Lower lobe of right lung (tissue), 2 donors: ENCODE results near the gene GRIA3. TPM values are rescaled to one million over a fixed set of nuclear protein-coding genes. Genes with fewer than 3 reads are reported as not detected.

ENCODE experiments used
- ATAC-seq, 2 donors: fragments of 200-7000 bp; cut with Tn5 transposase; one replicate each; pipeline ENCODE4 v1.9.1; 2020 to 2022; ENCODE audit warnings: mild to moderate bottlenecking in 2 of 2, moderate library complexity in 2 of 2
- DNase-seq: peaks from one replicate; pipeline ENCODE4 v3.0.0-alpha.2; 2020
- H3K27ac ChIP-seq: fragments of 200-600 bp; one replicate; pipeline ENCODE4 v1.8.0; 2022
- H3K27me3 ChIP-seq: fragments of 200-600 bp; one replicate; pipeline ENCODE4 v1.8.0; 2022; ENCODE audit warnings: low read depth
- H3K36me3 ChIP-seq: fragments of 200-600 bp; one replicate; pipeline ENCODE4 v1.8.0; 2022; ENCODE audit warnings: mild to moderate bottlenecking
- H3K4me1 ChIP-seq: fragments of 200-600 bp; one replicate; pipeline ENCODE4 v1.8.0; 2022
- H3K4me3 ChIP-seq: fragments of 200-600 bp; one replicate; pipeline ENCODE4 v1.8.0; 2022; ENCODE audit warnings: mild to moderate bottlenecking
- H3K9me3 ChIP-seq: fragments of 200-600 bp; one replicate; pipeline ENCODE4 v1.8.0; 2022
- intact Hi-C: fragments of 100-400 bp; cut with DNase I; formaldehyde crosslinking; loops from one replicate; pipeline ENCODE4 v1.11.0; 2022
- total RNA-seq: library from RNA; stranded (reverse); fragmentation: NEBNext Ultra II Directional; extraction: Animal tissue kit (Norgen Biotek cat#: 25700); gene quantifications from one replicate; pipeline ENCODE4 v1.2.1, GENCODE V29; 2021
- TF ChIP-seq, protein P1 (sequence below): fragments of 200-600 bp; IDR thresholded peaks from one replicate; pipeline ENCODE4 v1.8.0; 2022; ENCODE audit warnings: antibody characterized with exemption, mild to moderate bottlenecking
- donor health status: DM: no; HTN: yes; CAD: no; lungs with severe emphysema.

Gene GRIA3
- total RNA-seq, 1 donor from 2014 or later, result 0.47 TPM

DNA sequence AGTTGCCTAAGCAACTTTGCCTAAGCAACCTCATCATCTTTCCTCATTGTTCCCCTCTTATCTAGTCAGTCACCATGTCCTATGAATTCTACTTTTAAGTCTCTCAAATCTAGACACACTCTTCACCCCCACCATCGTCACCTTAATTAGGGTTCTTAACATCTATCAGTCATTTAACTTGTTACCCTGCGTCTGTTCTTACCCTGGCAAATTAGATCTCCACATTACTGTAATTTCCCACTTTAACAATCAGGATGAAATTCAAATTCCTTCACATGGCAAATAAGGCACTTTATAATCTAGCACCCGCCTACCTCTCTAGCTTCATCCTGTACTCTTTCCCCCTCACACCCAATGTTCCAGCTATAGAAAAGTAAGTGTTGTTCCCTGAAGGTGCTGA lies 221.2 kb downstream of the GRIA3 start:
- ATAC-seq, result no peak

DNA sequence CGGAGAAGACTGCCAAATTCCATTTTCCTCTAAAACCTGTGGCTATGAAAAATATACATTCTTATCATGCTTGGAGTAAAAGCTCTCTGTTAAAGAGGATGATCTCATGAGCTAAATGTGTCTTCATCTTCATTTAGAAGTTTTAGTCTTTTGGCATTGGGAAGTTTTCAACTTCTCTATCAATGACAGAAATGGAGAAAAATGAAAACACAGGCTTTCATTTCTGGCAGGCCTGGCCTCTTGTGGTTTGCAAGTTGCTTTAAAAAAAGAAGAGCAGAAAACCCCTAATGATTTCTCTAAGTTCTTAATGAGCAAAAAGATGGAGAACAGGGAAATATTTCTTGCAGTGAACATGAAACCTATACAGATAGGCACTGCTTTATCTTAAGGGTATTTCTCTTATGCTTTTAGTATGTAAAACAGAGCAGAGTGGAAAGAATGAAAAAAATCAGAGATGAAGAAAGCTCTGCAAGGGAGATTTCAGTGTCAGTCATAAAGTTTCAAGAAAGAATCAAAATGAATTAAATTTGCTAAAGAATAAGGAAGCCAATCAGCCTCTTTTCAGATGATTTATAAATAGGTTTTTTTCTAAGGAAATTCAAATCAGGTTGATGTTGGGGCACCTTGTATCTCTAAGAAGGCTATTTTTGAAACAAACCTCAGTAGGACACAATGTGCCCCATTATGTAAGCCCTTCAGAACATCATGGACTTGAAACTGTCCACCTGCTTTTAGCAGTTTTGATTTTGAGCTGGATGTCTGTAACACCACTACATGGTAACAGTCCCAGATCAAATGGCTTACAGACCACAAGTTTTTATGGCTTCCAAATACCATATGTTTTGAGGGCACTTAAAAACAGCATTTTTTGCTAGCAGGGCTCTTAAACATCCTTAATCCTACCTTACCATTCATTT lies 225.0 kb downstream of the GRIA3 start:
- H3K9me3 ChIP-seq, result no peaks in the 10 kb centered on the region
- intact Hi-C loops, result no loop called here
- ATAC-seq (no peak), DNase-seq (no peak)
- TF ChIP-seq, protein P1, sequence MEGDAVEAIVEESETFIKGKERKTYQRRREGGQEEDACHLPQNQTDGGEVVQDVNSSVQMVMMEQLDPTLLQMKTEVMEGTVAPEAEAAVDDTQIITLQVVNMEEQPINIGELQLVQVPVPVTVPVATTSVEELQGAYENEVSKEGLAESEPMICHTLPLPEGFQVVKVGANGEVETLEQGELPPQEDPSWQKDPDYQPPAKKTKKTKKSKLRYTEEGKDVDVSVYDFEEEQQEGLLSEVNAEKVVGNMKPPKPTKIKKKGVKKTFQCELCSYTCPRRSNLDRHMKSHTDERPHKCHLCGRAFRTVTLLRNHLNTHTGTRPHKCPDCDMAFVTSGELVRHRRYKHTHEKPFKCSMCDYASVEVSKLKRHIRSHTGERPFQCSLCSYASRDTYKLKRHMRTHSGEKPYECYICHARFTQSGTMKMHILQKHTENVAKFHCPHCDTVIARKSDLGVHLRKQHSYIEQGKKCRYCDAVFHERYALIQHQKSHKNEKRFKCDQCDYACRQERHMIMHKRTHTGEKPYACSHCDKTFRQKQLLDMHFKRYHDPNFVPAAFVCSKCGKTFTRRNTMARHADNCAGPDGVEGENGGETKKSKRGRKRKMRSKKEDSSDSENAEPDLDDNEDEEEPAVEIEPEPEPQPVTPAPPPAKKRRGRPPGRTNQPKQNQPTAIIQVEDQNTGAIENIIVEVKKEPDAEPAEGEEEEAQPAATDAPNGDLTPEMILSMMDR, result no peak
- no peaks in the 10 kb centered on the region for H3K36me3 ChIP-seq
- no peaks in the 10 kb centered on the region for H3K4me1 ChIP-seq
- no peak overlapping the region for H3K4me3 ChIP-seq
- H3K27ac ChIP-seq, result no peak overlapping the region
- no peaks in the 10 kb centered on the region for H3K27me3 ChIP-seq

More for the DNA sequence above, 221.2 kb downstream of the GRIA3 start:
- intact Hi-C loops, result no loop called here
- Histone ChIP-seq H3K27me3 (no peaks in the 10 kb centered on the region), H3K9me3 (no peaks in the 10 kb centered on the region), H3K4me3 (no peak overlapping the region), H3K4me1 (no peaks in the 10 kb centered on the region), H3K27ac (no peak overlapping the region), H3K36me3 (no peaks in the 10 kb centered on the region)
- no peak for DNase-seq
- TF ChIP-seq, protein P1, result no peak

DNA sequence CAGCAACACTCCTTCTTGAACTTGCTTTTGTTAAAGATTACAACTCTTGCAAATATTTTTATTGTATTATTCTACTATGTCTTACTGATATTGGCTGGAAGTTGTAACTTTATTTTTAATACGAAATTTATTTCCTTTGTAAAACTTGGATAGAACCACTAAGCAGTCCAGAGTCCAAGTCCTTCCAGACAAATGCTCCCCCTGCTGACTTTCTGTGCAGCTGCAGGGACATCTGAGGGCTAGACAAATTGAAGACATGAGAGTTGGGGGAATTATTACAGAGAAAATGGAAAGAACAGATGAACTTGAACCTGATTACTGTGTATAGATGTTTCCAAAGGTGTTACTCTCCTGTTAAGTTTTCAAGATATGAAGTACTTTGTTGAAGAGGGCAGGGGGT lies 238.8 kb downstream of the GRIA3 start:
- no peaks in the 10 kb centered on the region for H3K27me3 ChIP-seq
- H3K4me1 ChIP-seq, result no peaks in the 10 kb centered on the region
- DNase-seq, result no peak
- no peak overlapping the region for H3K4me3 ChIP-seq
- H3K27ac ChIP-seq, result no peak overlapping the region
- ATAC-seq, result peak in 1 of 2 donors; percentile 57
- TF ChIP-seq, protein P1, result peak; percentile 47
- no peaks in the 10 kb centered on the region for H3K9me3 ChIP-seq
- intact Hi-C loops, result no loop called here
- no peaks in the 10 kb centered on the region for H3K36me3 ChIP-seq

DNA sequence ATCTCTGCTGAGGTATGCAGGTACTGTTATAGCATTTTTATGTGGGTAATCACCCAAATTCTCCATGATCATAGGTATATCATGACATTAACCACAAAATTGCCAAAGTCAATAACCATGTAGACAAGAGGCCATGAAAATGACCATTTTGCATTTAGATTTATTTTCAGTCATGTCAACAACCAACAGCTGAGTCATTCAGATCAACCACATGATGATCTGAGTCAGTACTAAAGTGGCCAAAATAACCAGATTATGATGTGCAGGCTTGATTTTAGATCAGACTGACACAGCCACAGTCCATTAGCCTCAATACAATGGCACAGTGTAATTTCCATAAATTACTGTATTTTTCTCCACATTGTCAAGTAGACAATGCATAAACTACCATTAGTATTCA lies 240.5 kb downstream of the GRIA3 start:
- DNase-seq, result no peak
- Histone ChIP-seq H3K27me3 (no peaks in the 10 kb centered on the region), H3K4me1 (no peaks in the 10 kb centered on the region), H3K9me3 (no peaks in the 10 kb centered on the region), H3K4me3 (no peak overlapping the region), H3K27ac (no peak overlapping the region), H3K36me3 (no peaks in the 10 kb centered on the region)
- intact Hi-C loops, result no loop called here
- no peak for ATAC-seq
- TF ChIP-seq, protein P1, result no peak

DNA sequence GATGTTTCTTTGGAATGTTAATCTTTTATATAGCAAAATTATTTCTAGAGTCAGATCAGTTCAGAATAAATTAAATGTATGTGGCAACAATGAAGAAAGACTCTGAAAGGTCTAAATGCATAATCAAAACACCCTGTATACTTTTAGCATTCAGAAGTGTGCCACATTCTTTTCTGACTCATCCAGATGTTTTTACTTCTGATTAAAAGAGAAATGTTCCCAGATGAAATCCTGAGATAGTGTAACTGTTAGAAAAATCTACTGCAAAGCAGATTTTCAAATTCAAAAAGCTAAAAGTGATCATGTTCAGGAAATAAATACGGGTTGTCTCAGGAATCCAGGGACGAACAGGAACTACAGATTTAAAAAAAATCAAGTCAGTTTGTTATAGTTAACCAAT lies 241.4 kb downstream of the GRIA3 start:
- H3K36me3 ChIP-seq, result no peaks in the 10 kb centered on the region
- H3K27me3 ChIP-seq, result no peaks in the 10 kb centered on the region
- intact Hi-C loops, result no loop called here
- TF ChIP-seq, protein P1, result no peak
- no peaks in the 10 kb centered on the region for H3K4me1 ChIP-seq
- H3K9me3 ChIP-seq, result no peaks in the 10 kb centered on the region
- no peak for ATAC-seq
- H3K27ac ChIP-seq, result no peak overlapping the region
- no peak for DNase-seq
- H3K4me3 ChIP-seq, result no peak overlapping the region
